ENCODE measurements around the gene NAIF1. TPM values are rescaled to one million over a fixed set of nuclear protein-coding genes. Genes with fewer than 3 reads are reported as not detected.

NAIF1 gene
- polyA plus RNA-seq, 2 of the 4 experiments (the other 2 are of a cell fraction) = 6.0 to 7.5 TPM

GRCh38 chr9:128059365-128059983, 7.6 kb downstream of the NAIF1 start:
- H3K27ac ChIP-seq = no peak overlapping the region
- CTCF ChIA-PET = interaction anchor here (0.9 to 6.5 kb wide), 6 partner anchors 10 to 117 kb away, joined by 3 to 29 read pairs (median 5); no protein-coding TSS in a partner anchor
- TF ChIP-seq RAD21 (conservative IDR thresholded peaks at IDR 0.05 in 1 of 2, IDR thresholded peaks at IDR 0.05 in 1 of 2) = no peak
- TF ChIP-seq, protein P1, sequence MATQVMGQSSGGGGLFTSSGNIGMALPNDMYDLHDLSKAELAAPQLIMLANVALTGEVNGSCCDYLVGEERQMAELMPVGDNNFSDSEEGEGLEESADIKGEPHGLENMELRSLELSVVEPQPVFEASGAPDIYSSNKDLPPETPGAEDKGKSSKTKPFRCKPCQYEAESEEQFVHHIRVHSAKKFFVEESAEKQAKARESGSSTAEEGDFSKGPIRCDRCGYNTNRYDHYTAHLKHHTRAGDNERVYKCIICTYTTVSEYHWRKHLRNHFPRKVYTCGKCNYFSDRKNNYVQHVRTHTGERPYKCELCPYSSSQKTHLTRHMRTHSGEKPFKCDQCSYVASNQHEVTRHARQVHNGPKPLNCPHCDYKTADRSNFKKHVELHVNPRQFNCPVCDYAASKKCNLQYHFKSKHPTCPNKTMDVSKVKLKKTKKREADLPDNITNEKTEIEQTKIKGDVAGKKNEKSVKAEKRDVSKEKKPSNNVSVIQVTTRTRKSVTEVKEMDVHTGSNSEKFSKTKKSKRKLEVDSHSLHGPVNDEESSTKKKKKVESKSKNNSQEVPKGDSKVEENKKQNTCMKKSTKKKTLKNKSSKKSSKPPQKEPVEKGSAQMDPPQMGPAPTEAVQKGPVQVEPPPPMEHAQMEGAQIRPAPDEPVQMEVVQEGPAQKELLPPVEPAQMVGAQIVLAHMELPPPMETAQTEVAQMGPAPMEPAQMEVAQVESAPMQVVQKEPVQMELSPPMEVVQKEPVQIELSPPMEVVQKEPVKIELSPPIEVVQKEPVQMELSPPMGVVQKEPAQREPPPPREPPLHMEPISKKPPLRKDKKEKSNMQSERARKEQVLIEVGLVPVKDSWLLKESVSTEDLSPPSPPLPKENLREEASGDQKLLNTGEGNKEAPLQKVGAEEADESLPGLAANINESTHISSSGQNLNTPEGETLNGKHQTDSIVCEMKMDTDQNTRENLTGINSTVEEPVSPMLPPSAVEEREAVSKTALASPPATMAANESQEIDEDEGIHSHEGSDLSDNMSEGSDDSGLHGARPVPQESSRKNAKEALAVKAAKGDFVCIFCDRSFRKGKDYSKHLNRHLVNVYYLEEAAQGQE (IDR thresholded peaks at IDR 0.05) = no peak
- H3K4me1 ChIP-seq = peaks cover 20% of the 10 kb centered on the region
- no peaks in the 10 kb centered on the region for H3K9me3 ChIP-seq
- FAIRE-seq (no peak), DNase-seq (ENCODE audit: low read depth in 1 of 2, low spot score in 1 of 2) (no peak), ATAC-seq (no peak)
- 93% methylated on average over 6 of the region's 6 CpGs for WGBS (ENCODE audit: missing lambda C conversion rate)
- H3K4me2 ChIP-seq = no peak overlapping the region
- POLR2A ChIA-PET = no interaction called here
- no peak overlapping the region for H3K4me3 ChIP-seq

DNA sequence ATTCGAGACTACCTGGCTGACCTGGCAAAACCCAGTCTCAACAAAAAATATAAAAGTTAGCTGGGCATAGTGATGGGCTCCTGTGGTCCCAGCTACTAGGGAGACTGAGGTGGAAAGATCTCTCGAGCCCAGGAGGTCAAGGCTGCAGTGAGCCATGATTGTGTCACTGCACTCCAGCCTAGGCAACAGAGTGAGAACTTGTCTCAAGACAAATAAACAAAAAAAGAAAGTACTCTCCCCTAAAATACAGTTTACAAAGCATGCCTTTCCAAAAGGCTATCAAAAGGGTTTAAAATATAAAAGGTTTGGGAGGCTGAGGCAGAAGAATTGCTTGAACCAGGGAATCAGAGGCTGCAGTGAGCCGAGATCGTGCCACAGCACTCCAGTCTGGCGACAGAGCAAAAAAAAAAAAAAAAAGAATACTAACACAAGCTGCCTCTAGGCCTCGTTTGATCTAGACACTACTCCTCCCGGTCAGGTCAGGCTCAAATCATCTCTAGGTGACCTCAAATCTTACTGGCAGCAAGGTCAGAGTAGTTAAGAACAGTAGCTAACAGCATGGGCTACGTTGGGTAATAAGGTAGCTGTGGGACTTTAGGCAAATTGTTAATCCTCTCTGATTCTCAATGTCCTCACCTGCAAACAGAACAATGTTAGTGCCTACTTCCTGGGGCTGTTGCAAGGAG, 9.3 kb downstream of the NAIF1 start:
- CTCF ChIA-PET = interaction anchor here (1.2 to 2.8 kb wide), 6 partner anchors 9 to 115 kb away, joined by 3 to 14 read pairs (median 4); no protein-coding TSS in a partner anchor
- no peak overlapping the region for H3K27ac ChIP-seq
- FAIRE-seq = no peak

DNA sequence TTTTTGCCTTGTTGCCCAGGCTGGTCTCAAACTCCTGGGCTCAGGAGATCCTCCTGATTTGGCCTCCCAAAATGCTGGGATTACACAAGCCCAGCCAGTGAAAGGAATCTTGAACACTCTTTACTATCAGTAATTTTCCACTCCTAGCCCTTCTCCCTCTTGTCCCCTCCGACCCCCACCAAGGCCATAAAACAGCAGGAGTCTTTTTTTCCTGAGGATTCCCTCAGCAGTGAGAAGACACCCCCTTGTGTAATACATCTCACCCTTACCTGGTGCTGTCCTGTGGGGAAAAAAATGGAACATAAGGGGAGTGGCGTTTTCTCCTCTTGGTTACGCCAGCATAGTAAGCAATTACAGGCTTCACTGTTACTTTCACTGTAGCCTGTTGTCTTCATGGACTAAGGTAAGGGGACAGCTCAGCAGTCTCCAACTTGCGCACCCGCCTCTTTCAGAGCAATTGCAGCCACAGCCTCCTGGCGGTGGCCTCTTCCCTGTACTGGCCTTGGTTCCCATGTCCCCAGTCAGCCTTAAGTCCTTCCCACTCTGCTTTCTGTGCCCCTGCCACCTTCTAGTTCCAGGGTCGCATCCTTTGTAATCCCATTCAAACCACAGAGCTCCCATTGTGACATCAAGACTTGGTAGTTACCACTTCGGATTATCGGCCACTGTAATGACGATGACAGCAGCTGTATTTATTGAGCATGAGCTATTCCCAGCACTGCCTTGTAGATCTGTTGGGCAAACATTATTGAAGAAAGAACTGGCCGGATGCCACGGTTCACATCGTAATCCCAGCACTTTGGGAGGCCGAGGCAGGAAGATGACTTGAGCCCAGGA, 10.0 kb downstream of the NAIF1 start:
- Histone ChIP-seq H3K4me3 (no peak overlapping the region), H3K27ac (peak overlapping the region; percentile 25 to 32; a peak in 1 of 6 replicates), H3K4me2 (no peak overlapping the region), H3K9me3 (no peaks in the 10 kb centered on the region), H3K4me1 (peaks cover 20% of the 10 kb centered on the region)
- ChIA-PET CTCF (interaction anchor here (1.2 to 2.8 kb wide), 5 partner anchors 18 to 114 kb away, joined by 3 to 14 read pairs (median 3); no protein-coding TSS in a partner anchor), POLR2A (interaction anchor here (1.3 kb wide), 1 partner anchor 10 kb away, joined by 3 read pairs; the partner anchor contains the start of gene NAIF1)
- TF ChIP-seq CBX8 (IDR thresholded peaks at IDR 0.05) = no peak
- DNase-seq (ENCODE audit: low read depth in 1 of 2, low spot score in 1 of 2) (no peak), ATAC-seq (peak; percentile 48; a peak in 3 of 6 replicates), FAIRE-seq (no peak)
- 71% methylated on average over 14 of the region's 14 CpGs for WGBS (ENCODE audit: missing lambda C conversion rate)

More for the DNA sequence above, 9.3 kb downstream of the NAIF1 start:
- H3K4me3 ChIP-seq = no peak overlapping the region
- WGBS (ENCODE audit: missing lambda C conversion rate) = 66% methylated on average over 8 of the region's 8 CpGs
- no peaks in the 10 kb centered on the region for H3K9me3 ChIP-seq
- H3K4me1 ChIP-seq = peaks cover 20% of the 10 kb centered on the region
- ATAC-seq (no peak), DNase-seq (ENCODE audit: low read depth in 1 of 2, low spot score in 1 of 2) (no peak)
- POLR2A ChIA-PET = interaction anchor here (1.3 kb wide), 1 partner anchor 9 kb away, joined by 3 read pairs; the partner anchor contains the start of gene NAIF1
- no peak overlapping the region for H3K4me2 ChIP-seq
- TF ChIP-seq MAZ (IDR thresholded peaks at IDR 0.05; ENCODE audit: borderline replicate concordance, low read depth, low read length) = no peak
- no peak for TF ChIP-seq CBX8 (IDR thresholded peaks at IDR 0.05)
- TF ChIP-seq TFCP2L1 (CRISPR knock-in tag; IDR thresholded peaks at IDR 0.05) = no peak
- no peak for TF ChIP-seq KDM5A (IDR thresholded peaks at IDR 0.05)
- TF ChIP-seq HOXA7 (CRISPR knock-in tag; IDR thresholded peaks at IDR 0.05) = no peak
- no peak for TF ChIP-seq JUNB (IDR thresholded peaks at IDR 0.05)
- no peak for TF ChIP-seq HOXB5 (CRISPR knock-in tag; IDR thresholded peaks at IDR 0.05)

- FAIRE-seq (no peak), ATAC-seq (no peak), DNase-seq (ENCODE audit: low read depth in 1 of 2, low spot score in 1 of 2) (no peak)
- H3K4me2 ChIP-seq = no peak overlapping the region; the same call in 2 of the 3 replicates
- TF ChIP-seq CBX8 (IDR thresholded peaks at IDR 0.05) = no peak
- TF ChIP-seq EP300 (IDR thresholded peaks at IDR 0.05) = no peak
- TF ChIP-seq, protein P2, sequence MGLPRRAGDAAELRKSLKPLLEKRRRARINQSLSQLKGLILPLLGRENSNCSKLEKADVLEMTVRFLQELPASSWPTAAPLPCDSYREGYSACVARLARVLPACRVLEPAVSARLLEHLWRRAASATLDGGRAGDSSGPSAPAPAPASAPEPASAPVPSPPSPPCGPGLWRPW (IDR thresholded peaks at IDR 0.05) = no peak
- no peak for TF ChIP-seq ZSCAN20 (CRISPR knock-in tag; IDR thresholded peaks at IDR 0.05)
- no peak for TF ChIP-seq HOXB5 (CRISPR knock-in tag; IDR thresholded peaks at IDR 0.05)
- TF ChIP-seq ZC3H11A (IDR thresholded peaks at IDR 0.05) = no peak
- no peak for TF ChIP-seq MAX (IDR thresholded peaks at IDR 0.05)
- H3K27ac ChIP-seq = peak overlapping the region; percentile 25 to 57; a peak in 2 of 6 replicates
- H3K9me3 ChIP-seq = no peaks in the 10 kb centered on the region
- no peak overlapping the region for H3K4me3 ChIP-seq
- ChIA-PET CTCF (interaction anchor here (1.0 to 2.6 kb wide), 4 partner anchors 13 to 114 kb away, joined by 3 to 9 read pairs (median 5); no protein-coding TSS in a partner anchor), POLR2A (no interaction called here)
- peaks cover 21% of the 10 kb centered on the region for H3K4me1 ChIP-seq
- 85% methylated on average over 3 of the region's 3 CpGs for WGBS (ENCODE audit: missing lambda C conversion rate)
Measured at GRCh38 chr9:128056086-128056485, 11.0 kb downstream of the NAIF1 start.

Measured in A549 (cell line).